Vagina (tissue), 2 donors: ENCODE measurements around the gene ZMYND11. TPM values are rescaled to one million over a fixed set of nuclear protein-coding genes. Genes with fewer than 3 reads are reported as not detected.

Source experiments
- DNase-seq, 2 donors: peaks; one replicate each; pipeline ENCODE4 v3.0.0-alpha.2; 2017; ENCODE audit errors: extremely low spot score in 2 of 2
- H3K27ac ChIP-seq: fragments of 200-600 bp; sonication (generic); one replicate; pipeline ENCODE4 v1.5.1; 2019
- H3K27me3 ChIP-seq: fragments of 200-600 bp; sonication (generic); one replicate; pipeline ENCODE4 v1.5.1; 2019
- H3K36me3 ChIP-seq, 2 donors: fragments of 200-600 bp; sonication (generic); one replicate each; pipeline ENCODE4 v1.5.1; 2017 to 2019
- H3K4me1 ChIP-seq: fragments of 200-600 bp; sonication (generic); one replicate; pipeline ENCODE4 v1.5.1; 2019
- H3K4me3 ChIP-seq, 2 donors: fragments of 200-600 bp; sonication (generic); 1 replicate in 1 of 2; 2 replicates in 1 of 2; pipeline ENCODE4 v1.5.1; 2016 to 2019
- H3K9me3 ChIP-seq: fragments of 200-600 bp; sonication (generic); one replicate; pipeline ENCODE4 v1.5.1; 2019
- POLR2A ChIP-seq, 2 donors: fragments of 450-650 bp; IDR thresholded peaks; one replicate each; pipeline ENCODE4 v1.6.1; 2017; ENCODE audit warnings: antibody characterized with exemption in 2 of 2, mild to moderate bottlenecking in 2 of 2, moderate library complexity in 2 of 2
- POLR2AphosphoS5 ChIP-seq, 2 donors: sonication (generic); formaldehyde crosslinking; IDR thresholded peaks; one replicate each; pipeline ENCODE4 v1.9.0; 2017; ENCODE audit warnings: antibody characterized with exemption in 2 of 2, mild to moderate bottlenecking in 2 of 2, low read depth in 1 of 2; ENCODE audit not compliant: insufficient read depth in 1 of 2
- intact Hi-C: fragments of 100-400 bp; cut with DNase I; formaldehyde crosslinking; loops from one replicate; pipeline ENCODE4 v1.15.1; 2023
- total RNA-seq: library from RNA; depleted of rRNA; stranded (reverse); fragments of >200 nt; gene quantifications from one replicate; pipeline ENCODE4 v1.2.3, GENCODE V29; 2016
- TF ChIP-seq, protein P1 (sequence below), 3 experiments: fragments of 450-650 bp in 2 of 3; fragments of 200-600 bp in 1 of 3; sonication (generic) in 1 of 3; IDR thresholded peaks; one replicate each; pipeline ENCODE4 v1.5.1; 2017 to 2019; ENCODE audit warnings: antibody characterized with exemption in 3 of 3, mild to moderate bottlenecking in 2 of 3, moderate library complexity in 2 of 3

Gene ZMYND11
- total RNA-seq, 1 donor from 2014 or later = 46.4 TPM

DNA sequence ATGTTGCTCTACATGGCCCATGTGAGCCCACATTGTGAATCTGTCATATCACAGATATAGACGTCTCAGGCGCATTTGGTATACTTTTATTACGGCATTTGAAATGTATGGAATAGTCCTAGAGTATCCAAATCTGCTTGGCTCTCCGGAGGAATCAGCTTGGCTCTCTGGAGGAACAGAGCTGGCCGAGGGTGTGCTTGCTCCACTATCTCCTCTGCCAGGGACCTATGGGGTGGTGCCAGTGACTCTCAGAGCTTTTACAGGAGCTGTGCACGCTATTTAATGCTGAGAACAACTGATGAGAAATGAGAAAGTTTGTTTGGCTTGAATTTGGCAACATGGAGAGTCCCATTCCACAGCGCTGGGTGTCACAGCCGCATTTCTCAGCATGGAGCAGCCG lies 144.0 kb downstream of the ZMYND11 start:
- Histone ChIP-seq H3K27ac (no peak overlapping the region), H3K4me1 (no peaks in the 10 kb centered on the region), H3K4me3 (no peak overlapping the region), H3K36me3 (peaks cover 0 to 46% of the 10 kb centered on the region in 2 donors), H3K27me3 (no peaks in the 10 kb centered on the region), H3K9me3 (no peaks in the 10 kb centered on the region)
- intact Hi-C loops = loop anchor here (5.0 kb wide), 1 partner anchor 488 kb away; no protein-coding TSS in a partner anchor
- DNase-seq = no peak
- TF ChIP-seq POLR2AphosphoS5 (IDR thresholded peaks at IDR 0.05; ENCODE audit: insufficient read depth in 1 of 2, low read depth in 1 of 2) = no peak
- TF ChIP-seq, protein P1, sequence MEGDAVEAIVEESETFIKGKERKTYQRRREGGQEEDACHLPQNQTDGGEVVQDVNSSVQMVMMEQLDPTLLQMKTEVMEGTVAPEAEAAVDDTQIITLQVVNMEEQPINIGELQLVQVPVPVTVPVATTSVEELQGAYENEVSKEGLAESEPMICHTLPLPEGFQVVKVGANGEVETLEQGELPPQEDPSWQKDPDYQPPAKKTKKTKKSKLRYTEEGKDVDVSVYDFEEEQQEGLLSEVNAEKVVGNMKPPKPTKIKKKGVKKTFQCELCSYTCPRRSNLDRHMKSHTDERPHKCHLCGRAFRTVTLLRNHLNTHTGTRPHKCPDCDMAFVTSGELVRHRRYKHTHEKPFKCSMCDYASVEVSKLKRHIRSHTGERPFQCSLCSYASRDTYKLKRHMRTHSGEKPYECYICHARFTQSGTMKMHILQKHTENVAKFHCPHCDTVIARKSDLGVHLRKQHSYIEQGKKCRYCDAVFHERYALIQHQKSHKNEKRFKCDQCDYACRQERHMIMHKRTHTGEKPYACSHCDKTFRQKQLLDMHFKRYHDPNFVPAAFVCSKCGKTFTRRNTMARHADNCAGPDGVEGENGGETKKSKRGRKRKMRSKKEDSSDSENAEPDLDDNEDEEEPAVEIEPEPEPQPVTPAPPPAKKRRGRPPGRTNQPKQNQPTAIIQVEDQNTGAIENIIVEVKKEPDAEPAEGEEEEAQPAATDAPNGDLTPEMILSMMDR (IDR thresholded peaks at IDR 0.05) = no peak
- TF ChIP-seq POLR2A (IDR thresholded peaks at IDR 0.05) = no peak

DNA sequence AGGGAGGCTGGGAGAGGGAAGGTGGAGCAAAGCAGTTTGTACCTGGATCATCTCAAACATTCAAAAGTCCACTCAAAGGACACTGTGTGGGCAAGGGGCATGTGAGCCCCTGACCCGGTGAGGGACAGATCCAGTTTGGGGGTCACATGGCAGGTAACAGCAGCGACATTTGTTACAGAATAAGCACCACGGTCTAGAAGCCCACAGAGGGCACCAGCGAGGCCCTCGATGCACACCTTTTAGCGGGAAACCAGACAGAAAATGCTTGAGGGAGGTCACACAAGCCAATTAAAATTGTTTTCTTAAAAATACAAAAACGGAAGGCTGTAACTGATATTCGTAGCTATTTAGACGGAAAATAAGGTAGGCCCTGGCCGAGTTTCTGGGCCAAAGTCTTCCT lies 144.4 kb downstream of the ZMYND11 start:
- no peak for DNase-seq
- intact Hi-C loops = loop anchor here (5.0 kb wide), 1 partner anchor 488 kb away; no protein-coding TSS in a partner anchor
- Histone ChIP-seq H3K4me3 (no peak overlapping the region), H3K36me3 (peaks cover 0 to 49% of the 10 kb centered on the region in 2 donors), H3K9me3 (no peaks in the 10 kb centered on the region), H3K27ac (no peak overlapping the region), H3K4me1 (no peaks in the 10 kb centered on the region), H3K27me3 (no peaks in the 10 kb centered on the region)
- no peak for TF ChIP-seq POLR2A (IDR thresholded peaks at IDR 0.05)
- TF ChIP-seq, protein P1 (IDR thresholded peaks at IDR 0.05) = no peak
- TF ChIP-seq POLR2AphosphoS5 (IDR thresholded peaks at IDR 0.05; ENCODE audit: insufficient read depth in 1 of 2, low read depth in 1 of 2) = no peak

DNA sequence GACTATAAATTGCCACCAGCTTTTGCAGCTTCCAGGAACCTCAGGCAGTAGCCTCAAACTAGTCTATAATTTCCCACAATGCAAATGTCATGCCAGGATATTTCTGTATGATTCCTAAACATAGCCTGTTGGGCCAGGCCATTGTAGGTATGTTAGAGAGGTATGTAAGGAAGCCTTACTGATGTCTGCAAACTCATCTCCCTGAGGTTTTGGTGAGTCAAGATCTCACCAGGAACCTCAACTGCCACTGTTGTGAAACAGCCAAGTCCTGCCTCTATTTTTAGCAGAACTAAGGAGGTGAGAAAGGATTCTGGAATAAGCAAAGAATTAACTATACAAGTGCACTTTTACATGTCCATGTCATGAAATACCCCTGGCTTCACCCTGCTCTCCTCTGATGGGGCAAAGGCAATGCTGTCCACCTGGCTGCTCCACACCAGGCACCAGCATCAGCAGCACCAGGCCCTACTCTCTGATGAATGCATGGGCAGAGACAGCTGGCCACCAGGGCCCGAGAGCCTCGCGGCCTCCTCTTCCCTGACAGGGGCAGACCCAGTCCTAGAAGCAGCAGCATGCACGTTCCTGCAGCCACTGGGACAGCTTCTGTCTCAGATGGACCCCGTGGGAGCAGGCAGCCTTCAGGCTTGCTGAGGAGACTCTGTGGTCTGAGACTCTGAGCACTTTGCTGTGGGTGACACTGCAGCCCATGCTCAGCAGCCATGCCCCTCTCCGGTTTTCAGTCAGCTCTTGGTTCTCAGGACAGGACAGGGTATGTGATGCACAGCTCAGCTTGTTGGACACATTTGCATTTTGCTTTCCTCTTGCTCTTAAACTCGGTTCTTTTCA lies 147.3 kb downstream of the ZMYND11 start:
- Histone ChIP-seq H3K9me3 (no peaks in the 10 kb centered on the region), H3K4me1 (no peaks in the 10 kb centered on the region), H3K27me3 (no peaks in the 10 kb centered on the region), H3K36me3 (peaks cover 0 to 49% of the 10 kb centered on the region in 2 donors), H3K4me3 (no peak overlapping the region), H3K27ac (no peak overlapping the region)
- DNase-seq = no peak
- intact Hi-C loops = no loop called here
- TF ChIP-seq POLR2A (IDR thresholded peaks at IDR 0.05) = no peak
- TF ChIP-seq, protein P1 (IDR thresholded peaks at IDR 0.05) = no peak

DNA sequence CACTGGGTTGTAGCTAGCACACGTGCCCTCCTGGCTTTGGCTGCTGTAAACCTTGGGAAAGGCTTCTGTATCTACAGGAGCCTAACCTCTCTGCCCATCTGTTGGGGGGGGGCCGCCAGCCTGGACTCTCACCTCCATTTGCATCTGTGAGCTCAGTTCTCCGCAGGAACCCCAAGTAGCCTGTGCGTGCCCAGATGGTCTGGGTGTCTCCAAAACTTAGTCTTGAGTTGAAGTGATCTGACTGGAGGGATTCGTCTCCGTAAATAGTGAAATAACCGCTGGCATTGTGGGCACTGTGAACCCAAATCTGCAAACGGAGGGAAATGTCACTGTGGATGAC lies 147.9 kb downstream of the ZMYND11 start:
- peaks cover 0 to 46% of the 10 kb centered on the region in 2 donors for H3K36me3 ChIP-seq
- no peak overlapping the region for H3K27ac ChIP-seq
- H3K4me1 ChIP-seq = no peaks in the 10 kb centered on the region
- no peak for DNase-seq
- no peaks in the 10 kb centered on the region for H3K9me3 ChIP-seq
- no peak overlapping the region for H3K4me3 ChIP-seq
- TF ChIP-seq, protein P1 (IDR thresholded peaks at IDR 0.05) = no peak
- TF ChIP-seq POLR2A (IDR thresholded peaks at IDR 0.05) (no peak), POLR2AphosphoS5 (IDR thresholded peaks at IDR 0.05; ENCODE audit: insufficient read depth in 1 of 2, low read depth in 1 of 2) (no peak)
- intact Hi-C loops = no loop called here
- no peaks in the 10 kb centered on the region for H3K27me3 ChIP-seq

DNA sequence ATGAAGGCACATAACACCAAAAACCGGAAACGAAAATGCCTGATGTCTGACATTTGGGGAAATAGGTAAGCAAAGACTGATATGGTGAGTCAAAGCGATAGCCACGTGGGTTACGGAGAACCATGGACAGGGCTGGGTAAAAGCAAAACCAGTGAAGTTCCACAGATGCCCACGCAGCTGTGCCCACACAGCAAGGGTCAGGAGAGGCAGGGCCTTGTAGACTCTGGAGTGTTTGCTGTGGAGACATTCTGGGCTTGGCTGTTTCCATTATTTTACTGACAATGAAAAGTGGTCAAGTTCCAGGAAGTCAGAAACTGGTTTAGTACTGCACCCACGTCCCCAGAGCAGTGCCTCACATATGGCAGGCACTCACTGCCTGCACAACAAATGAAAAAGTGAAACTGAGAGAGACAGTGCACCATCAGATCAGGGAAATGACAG lies 148.7 kb downstream of the ZMYND11 start:
- H3K36me3 ChIP-seq = peaks cover 0 to 46% of the 10 kb centered on the region in 2 donors
- DNase-seq = no peak
- H3K27me3 ChIP-seq = no peaks in the 10 kb centered on the region
- H3K4me3 ChIP-seq = no peak overlapping the region
- TF ChIP-seq POLR2A (IDR thresholded peaks at IDR 0.05) (no peak), POLR2AphosphoS5 (IDR thresholded peaks at IDR 0.05; ENCODE audit: insufficient read depth in 1 of 2, low read depth in 1 of 2) (no peak)
- H3K4me1 ChIP-seq = no peaks in the 10 kb centered on the region
- no peak overlapping the region for H3K27ac ChIP-seq
- intact Hi-C loops = no loop called here
- H3K9me3 ChIP-seq = no peaks in the 10 kb centered on the region
